Loucy (cell line): ENCODE results near the gene GRHL3.

Experiments
- CTCF ChIP-seq: fragments of 200-600 bp; sonication (generic); conservative IDR thresholded peaks from 2 replicates; pipeline ENCODE4 v1.5.1; 2014; ENCODE audit warnings: mild to moderate bottlenecking, antibody characterized with exemption, low read length
- EZH2phosphoT487 ChIP-seq: fragments of 200-600 bp; IDR thresholded peaks from 2 replicates; pipeline ENCODE4 v1.6.1; 2018; ENCODE audit warnings: antibody characterized with exemption, mild to moderate bottlenecking, moderate library complexity, borderline replicate concordance

GRCh38 chr1:24338447-24338846, 19.3 kb downstream of the GRHL3 start:
- no peak for TF ChIP-seq CTCF
- no peak for TF ChIP-seq EZH2phosphoT487
